GM12892 (cell line): Measurements from ENCODE around the gene ZNF407.

ENCODE experiments used
- DNase-seq: peaks from one replicate; pipeline ENCODE4 v3.0.0; 2011; ENCODE audit not compliant: insufficient read length
- FAIRE-seq: peaks from 2 replicates; lab custom pipeline; 2011; peaks lifted over from hg19 to GRCh38; lab: Jason Lieb, UNC
- POLR2A ChIP-seq: IDR thresholded peaks from 2 replicates; pipeline ENCODE4 v1.6.1; 2011; ENCODE audit warnings: low read depth, low read length, control low read depth
- POLR2AphosphoS5 ChIP-seq: IDR thresholded peaks from 2 replicates; pipeline ENCODE4 v1.6.1; 2011; ENCODE audit warnings: low read depth, low read length, control low read depth
- TAF1 ChIP-seq: IDR thresholded peaks from 2 replicates; pipeline ENCODE4 v1.6.1; 2011; ENCODE audit warnings: low read depth, mild to moderate bottlenecking, control low read depth, low read length, borderline replicate concordance

The ZNF407 gene

DNA sequence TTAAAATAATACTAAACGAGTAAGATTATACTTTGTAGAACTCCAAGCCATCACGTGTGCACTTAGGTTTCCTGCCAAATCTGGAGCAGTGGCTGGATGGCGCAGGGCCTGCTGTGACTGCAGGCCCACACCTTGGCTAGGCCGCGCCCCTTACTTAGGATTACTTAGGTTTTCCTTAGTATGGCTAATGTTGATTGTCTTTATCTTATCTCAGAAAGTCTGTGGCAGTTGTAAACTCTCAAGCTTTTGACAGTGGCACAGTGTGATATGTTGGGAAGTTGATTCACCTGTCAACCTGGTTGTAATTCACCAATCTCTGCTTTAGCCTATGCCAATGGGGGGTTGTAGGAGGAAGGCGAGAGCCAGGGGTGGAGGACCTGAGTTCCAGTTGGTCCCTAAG lies 208.4 kb downstream of the ZNF407 start:
- DNase-seq (no peak), FAIRE-seq (no peak)
- TF ChIP-seq TAF1 (no peak), POLR2AphosphoS5 (no peak), POLR2A (no peak)

DNA sequence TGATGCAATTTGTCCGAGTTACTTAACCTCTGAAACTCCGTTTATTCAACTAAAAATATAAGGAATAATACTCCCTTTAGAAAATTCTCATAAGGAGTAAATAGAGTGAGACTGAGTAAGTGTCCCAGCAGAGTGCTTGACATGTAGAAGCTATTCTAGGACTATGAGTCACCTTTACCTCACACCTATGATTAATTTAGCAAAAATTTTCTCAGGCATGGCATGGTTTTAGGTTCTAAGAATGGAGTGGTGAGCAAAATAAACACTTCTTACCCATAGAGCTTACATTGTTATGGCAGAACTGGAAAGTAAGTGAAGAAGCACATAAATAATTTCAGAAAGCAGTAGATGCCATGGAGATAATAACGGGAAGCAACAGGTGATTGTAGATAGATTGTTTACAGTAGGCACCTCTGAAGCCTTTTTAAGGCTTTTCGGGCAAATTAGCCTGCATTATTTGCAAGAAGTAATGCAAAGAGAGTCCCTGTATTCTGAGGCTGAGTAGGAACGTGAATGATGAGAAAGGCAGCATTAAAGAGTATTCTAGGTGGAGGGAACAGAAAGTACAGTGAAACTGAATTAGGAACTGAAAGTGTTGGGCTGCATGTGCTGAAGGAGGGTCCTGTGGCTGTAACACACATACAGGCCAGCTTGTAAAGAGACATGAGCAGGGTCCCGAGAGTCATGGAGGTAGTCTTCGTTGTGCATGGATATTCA lies 209.2 kb downstream of the ZNF407 start:
- FAIRE-seq = peak; percentile 92
- TF ChIP-seq POLR2AphosphoS5 (no peak), TAF1 (no peak), POLR2A (no peak)
- DNase-seq = peak; percentile 19

DNA sequence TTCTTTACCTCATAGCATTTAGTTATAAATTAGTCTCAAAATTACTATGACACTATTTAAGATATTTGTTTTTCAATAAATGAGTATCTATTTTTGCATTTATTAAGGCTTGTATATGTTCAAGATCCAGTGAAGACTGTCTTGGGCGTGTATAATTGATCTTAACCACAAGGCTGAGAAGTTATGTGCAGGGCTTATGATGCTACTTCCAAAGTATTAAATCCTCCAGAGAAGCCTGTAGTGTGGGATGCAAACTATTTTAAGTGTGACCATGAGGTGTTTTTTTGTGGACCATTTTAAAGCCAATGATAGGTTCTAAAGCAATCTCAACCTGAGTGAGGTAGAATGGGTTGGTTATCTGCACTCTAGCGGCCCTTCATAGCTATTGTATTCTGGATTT lies 219.9 kb downstream of the ZNF407 start:
- FAIRE-seq = no peak
- TF ChIP-seq POLR2AphosphoS5 (no peak), POLR2A (no peak), TAF1 (no peak)
- DNase-seq = no peak

DNA sequence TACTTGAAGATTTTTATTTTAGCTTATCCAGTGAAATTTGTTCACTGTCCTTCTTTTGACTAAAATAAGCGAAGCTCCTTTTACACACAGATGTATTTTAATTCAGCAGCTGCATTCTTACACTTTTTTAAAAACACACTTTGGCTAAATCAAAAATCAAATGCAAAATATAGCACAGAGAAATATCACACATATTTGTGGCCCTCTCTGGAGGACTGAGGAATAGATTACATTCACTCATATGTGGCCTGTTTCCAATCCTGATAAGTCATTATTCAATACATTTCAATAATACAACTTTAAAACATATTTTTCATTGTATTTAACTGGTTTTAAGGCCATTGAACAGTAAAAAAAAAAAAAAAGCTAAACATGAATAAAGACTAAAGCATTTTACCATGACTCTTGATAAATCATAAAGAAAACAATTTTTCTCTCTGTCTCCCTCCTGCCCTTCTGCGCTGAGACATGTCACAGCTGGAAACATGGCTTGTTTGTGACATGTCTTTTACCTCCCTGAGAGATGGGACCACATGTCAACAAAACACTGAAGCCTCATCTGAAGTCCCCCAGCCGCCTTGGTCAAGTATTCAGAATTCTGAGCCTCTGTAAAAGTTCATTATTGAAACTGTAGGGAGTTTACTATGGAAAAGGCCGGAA lies 221.0 kb downstream of the ZNF407 start:
- DNase-seq = no peak
- no peak for FAIRE-seq
- TF ChIP-seq POLR2AphosphoS5 (no peak), TAF1 (no peak), POLR2A (no peak)

DNA sequence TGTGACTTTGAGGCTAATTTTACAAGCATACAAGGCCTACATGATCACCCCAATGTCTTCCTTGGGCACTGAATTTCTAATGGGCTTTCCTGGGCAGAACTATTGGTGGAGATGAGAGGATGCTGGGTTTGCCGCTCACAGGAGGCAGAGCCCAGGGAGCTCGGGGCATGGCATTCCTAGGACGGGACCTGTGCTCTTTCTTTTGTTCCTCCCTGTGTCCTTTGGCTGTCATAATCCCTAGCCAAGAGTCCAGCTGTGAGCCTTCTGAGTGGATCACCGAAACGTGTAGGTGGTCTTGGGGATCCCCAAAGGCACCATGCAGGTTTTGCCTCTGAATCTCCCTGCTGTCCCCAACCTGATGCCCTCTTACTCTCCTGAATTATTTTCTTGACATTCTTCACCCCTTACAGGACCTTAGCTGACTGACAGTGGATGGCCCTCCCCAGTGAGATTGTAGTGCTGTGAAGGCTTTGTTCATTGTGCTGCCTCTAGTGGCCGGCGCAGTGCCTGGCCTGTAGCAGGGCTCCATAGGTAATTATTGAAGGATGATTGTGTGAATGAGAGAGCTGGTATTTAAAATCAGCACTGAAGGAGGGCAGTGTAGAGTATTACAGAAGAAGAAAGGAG lies 221.9 kb downstream of the ZNF407 start:
- DNase-seq = no peak
- no peak for TF ChIP-seq POLR2AphosphoS5
- no peak for TF ChIP-seq POLR2A
- no peak for TF ChIP-seq TAF1
- no peak for FAIRE-seq

DNA sequence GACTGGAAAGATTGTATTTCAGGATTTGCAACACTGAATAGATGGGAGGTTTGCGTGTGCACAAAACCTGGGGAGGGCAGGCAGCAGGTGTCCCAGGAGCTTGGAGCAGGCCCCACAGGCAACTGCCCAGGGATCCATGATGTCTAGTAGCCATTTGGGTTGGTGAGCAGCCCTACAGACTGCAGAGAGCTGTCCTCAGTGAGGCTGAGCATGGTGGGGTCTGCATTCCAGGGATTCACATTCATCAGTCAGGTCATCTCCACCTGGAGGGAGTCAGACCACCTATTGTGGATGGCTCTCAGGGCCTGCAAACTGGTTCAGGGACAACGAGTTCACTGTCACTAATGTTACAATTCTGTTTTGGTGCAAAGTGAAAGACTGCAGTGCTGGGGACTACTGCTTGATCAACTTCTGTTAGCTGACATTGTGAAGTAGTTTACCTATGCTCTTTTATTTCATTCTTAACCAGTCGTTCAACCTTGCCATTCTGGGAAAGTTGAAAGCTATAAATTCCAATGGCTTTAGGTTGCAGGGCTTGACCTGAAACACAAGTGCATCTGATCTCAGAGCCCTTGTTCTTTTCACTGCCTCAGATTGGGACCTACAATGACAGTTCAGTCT lies 222.6 kb downstream of the ZNF407 start:
- FAIRE-seq (no peak), DNase-seq (no peak)
- TF ChIP-seq POLR2A (no peak), TAF1 (no peak), POLR2AphosphoS5 (no peak)

DNA sequence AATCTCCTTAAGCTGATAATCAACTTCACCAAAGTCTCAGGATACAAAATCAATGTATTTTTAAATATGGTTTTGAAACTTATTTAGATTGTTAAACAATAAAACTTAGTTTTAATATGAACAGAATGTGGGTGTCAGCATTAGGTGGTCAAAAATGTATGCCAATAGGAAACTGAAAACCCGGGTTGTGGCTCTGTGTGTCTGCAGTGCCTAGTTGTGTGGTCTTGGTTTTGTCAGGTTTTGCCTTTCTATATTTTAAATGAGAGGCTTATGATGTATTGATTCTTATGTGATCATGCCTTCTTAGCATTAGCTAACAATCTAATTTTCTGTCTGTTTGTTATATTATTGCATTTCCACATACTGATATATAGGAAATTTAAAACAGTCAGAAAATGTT lies 227.8 kb downstream of the ZNF407 start:
- TF ChIP-seq POLR2AphosphoS5 = no peak
- TF ChIP-seq TAF1 = no peak
- TF ChIP-seq POLR2A = no peak
- DNase-seq = no peak
- no peak for FAIRE-seq

DNA sequence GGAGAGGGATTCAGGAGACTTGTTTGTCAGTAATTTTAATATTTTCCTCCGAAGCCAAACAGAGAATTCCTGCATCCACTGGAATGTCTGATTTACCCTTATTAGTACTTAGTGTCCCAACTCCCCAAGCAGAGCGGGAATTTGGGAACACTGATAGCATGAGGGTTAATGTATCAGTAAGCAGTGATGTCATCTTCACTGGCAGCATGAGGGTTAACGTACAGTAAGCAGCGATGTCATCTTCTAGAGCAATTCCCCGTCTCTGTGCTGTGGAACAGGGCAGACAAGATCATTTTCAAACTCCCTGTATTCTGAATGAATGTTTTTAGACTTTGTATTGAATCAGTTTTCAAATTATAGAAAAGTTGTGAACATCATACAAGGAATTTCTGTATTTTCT lies 228.9 kb downstream of the ZNF407 start:
- DNase-seq = no peak
- TF ChIP-seq POLR2AphosphoS5 (no peak), POLR2A (no peak), TAF1 (no peak)
- FAIRE-seq = no peak

DNA sequence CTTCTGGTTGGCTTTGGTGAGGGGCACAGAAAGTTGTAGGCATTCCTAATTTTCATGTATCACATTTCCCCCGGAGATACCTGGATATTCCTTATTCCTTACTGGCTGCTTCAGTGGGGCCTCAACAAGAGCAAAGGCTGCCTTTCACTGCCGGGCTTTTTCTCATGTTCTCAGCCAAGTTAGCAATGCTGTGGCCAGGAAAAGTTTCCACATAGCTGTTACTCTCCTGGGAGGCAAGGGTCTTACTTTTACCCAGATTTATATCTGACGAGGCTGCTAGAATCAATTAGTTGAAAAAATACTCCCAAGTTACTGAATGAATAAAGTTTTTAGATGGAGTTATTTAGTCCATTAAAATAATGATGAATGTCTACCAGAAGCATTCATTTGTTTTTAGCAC lies 230.5 kb downstream of the ZNF407 start:
- DNase-seq (no peak), FAIRE-seq (no peak)
- TF ChIP-seq TAF1 (no peak), POLR2A (no peak), POLR2AphosphoS5 (no peak)

DNA sequence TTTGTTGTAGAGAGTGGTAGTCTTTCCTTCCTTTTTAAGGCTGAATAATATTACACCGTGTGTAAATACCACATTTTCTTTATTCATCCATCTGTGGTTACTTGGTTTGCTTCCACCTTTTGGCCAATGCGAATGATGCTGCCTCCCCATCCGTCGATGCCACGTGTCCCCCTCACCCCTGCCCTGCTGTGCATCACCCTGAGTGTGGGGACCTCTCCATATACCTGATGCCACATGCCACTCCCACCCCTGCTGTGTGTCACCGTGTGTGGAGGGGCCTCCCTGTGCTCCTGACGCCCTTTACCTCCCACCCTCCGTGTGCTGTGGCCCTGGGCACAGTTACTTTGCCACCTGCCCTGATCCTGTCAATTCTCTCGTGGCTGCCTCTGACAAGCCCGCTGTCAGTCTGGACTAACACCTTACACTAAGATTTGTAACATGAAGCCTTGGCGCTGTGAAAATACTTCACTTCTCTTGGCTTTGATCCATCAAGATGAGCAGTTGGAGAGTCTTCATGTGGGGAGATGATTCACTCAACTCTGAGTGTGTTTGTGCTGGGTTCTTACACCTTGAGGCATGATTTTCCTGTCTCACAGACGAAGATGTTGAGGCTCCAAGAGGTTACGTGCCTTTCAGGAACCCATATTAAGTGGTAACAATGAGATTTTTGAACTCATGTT lies 234.0 kb downstream of the ZNF407 start:
- DNase-seq (no peak), FAIRE-seq (no peak)
- TF ChIP-seq POLR2AphosphoS5 (no peak), POLR2A (no peak), TAF1 (no peak)

DNA sequence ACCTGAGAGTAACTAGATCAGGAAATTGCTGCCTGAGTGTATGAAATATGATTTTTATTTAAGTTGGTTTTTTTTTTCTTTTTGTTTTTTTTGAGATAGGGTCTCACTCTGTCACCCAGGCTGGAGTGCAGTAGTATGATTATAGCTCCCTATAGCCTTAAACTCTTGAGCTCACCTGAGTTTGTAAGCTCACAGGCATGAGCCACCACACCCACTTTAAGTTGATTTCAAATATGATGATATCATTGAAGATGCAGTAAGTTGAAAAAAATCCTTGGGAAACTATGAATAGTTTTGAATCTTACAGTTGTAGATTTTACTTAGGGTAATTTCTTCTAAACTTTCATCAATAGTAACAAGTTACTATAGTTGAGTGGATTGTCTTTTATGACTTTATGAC lies 234.7 kb downstream of the ZNF407 start:
- TF ChIP-seq POLR2AphosphoS5 = no peak
- no peak for TF ChIP-seq TAF1
- FAIRE-seq = no peak
- DNase-seq = no peak
